IPS-18a (cell line): ENCODE data around the gene GPER1.

ENCODE experiments used
- H3K27ac ChIP-seq: one replicate; pipeline ENCODE4 v1.5.1; 2013; ENCODE audit warnings: low read length
- H3K27me3 ChIP-seq: one replicate; pipeline ENCODE4 v1.6.1; 2013; ENCODE audit warnings: mild to moderate bottlenecking, low read length; ENCODE audit not compliant: control insufficient read depth, insufficient read depth
- H3K36me3 ChIP-seq: one replicate; pipeline ENCODE4 v1.6.1; 2013; ENCODE audit warnings: low read depth, low read length; ENCODE audit not compliant: control insufficient read depth
- H3K4me1 ChIP-seq: one replicate; pipeline ENCODE4 v1.6.1; 2013; ENCODE audit warnings: low read depth, low read length; ENCODE audit not compliant: control insufficient read depth
- H3K4me3 ChIP-seq: one replicate; pipeline ENCODE4 v1.5.1; 2013; ENCODE audit warnings: low read length
- H3K9ac ChIP-seq: one replicate; pipeline ENCODE4 v1.6.1; 2013; ENCODE audit warnings: mild to moderate bottlenecking, low read length, moderate library complexity
- H3K9me3 ChIP-seq: one replicate; pipeline ENCODE4 v1.6.1; 2013; ENCODE audit warnings: low read depth, low read length; ENCODE audit not compliant: control insufficient read depth

GPER1 gene

GRCh38 chr7:1096156-1097119 lies 8.5 kb downstream of the GPER1 start:
- no peaks in the 10 kb centered on the region for H3K4me1 ChIP-seq
- H3K4me3 ChIP-seq = no peak overlapping the region

DNA sequence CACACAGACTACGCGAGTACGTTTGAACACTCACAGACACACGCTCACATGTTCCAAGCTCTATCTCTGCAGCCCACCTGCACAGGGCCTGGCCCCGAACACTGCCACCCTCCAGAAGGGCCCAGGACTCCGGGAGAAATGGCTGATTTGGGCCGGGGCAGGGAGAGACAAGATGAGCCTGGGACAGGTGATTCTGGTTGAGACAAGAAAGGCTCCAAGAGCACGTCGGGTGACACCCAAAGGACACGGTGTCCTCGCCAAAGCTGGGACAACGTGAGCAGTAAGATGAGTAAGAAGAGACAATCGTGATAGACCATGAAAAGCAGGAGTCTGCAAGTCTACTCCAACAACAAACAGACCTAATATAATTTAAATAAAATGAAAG lies 9.2 kb downstream of the GPER1 start:
- Histone ChIP-seq H3K27me3 (no peaks in the 10 kb centered on the region), H3K9ac (no peak overlapping the region), H3K4me3 (no peak overlapping the region), H3K4me1 (no peaks in the 10 kb centered on the region), H3K9me3 (no peaks in the 10 kb centered on the region), H3K27ac (no peak overlapping the region), H3K36me3 (no peaks in the 10 kb centered on the region)

More at GRCh38 chr7:1096156-1097119, 8.5 kb downstream of the GPER1 start:
- no peak overlapping the region for H3K27ac ChIP-seq
- no peaks in the 10 kb centered on the region for H3K9me3 ChIP-seq
- no peaks in the 10 kb centered on the region for H3K36me3 ChIP-seq
- no peak overlapping the region for H3K9ac ChIP-seq
- H3K27me3 ChIP-seq = no peaks in the 10 kb centered on the region

GRCh38 chr7:1098243-1099153 lies 10.6 kb downstream of the GPER1 start:
- no peaks in the 10 kb centered on the region for H3K9me3 ChIP-seq
- no peak overlapping the region for H3K9ac ChIP-seq
- H3K4me1 ChIP-seq = no peaks in the 10 kb centered on the region
- no peak overlapping the region for H3K4me3 ChIP-seq
- no peaks in the 10 kb centered on the region for H3K27me3 ChIP-seq
- no peaks in the 10 kb centered on the region for H3K36me3 ChIP-seq
- H3K27ac ChIP-seq = no peak overlapping the region

DNA sequence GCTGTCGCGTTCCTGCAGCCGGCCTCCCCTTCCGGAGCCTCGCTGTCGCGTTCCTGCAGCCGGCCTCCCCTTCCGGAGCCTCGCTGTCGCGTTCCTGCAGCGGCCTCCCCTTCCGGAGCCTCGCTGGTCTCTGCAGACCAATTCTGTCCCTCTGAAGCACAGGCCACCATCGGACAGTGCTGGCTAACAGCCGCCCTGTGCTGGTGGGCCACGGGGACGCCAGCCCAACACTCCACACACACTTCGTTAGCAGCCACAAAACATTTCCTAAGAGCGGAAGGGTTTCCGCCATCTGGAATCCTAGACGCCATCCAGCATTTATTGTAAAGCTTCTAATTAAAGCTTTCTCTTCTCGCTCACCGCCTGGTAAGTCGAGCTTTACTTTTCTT lies 11.2 kb downstream of the GPER1 start:
- Histone ChIP-seq H3K9me3 (no peaks in the 10 kb centered on the region), H3K4me3 (no peak overlapping the region), H3K4me1 (no peaks in the 10 kb centered on the region), H3K27me3 (no peaks in the 10 kb centered on the region), H3K36me3 (no peaks in the 10 kb centered on the region), H3K9ac (no peak overlapping the region), H3K27ac (no peak overlapping the region)

DNA sequence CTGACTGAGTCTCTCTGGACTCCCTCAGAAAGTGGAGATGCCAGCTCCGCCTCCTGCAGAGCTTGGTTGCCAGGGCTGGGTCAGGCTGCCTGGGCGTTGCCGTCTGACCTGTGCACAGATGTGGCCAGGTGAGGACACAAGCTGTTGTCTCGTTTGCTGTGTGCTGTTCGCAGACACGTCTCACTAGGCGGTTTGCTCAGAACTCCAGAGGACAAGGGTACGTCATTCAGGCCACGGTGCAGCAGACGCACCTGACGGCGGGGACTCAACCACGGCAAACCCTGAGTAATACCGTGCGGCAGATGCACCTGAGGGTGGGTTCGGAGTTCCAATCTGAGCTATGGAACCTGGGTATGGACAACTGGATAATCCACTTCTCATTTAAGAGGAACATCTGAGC lies 11.7 kb downstream of the GPER1 start:
- Histone ChIP-seq H3K36me3 (no peaks in the 10 kb centered on the region), H3K4me3 (no peak overlapping the region), H3K4me1 (no peaks in the 10 kb centered on the region), H3K9ac (no peak overlapping the region), H3K27ac (no peak overlapping the region), H3K27me3 (no peaks in the 10 kb centered on the region), H3K9me3 (no peaks in the 10 kb centered on the region)

DNA sequence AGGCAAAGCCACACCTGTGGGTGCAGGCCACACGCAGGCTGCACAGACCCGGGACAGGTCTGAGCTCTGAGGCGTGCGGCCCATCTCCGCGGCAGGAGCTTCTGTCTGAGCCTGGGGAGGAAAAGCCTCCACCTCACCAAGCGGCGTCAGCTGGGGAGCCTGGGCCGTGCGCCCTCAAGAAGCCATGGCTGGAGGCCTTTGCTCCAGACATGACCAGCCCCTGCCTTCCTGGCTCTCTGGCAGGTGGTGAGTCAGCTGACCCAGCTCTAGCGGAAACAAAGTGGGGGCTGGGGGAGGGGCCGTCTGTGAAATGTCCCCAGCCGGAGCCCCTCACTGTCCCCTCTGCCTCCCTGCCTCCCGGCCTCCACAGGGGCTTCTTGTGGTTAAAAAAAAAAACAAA lies 12.5 kb downstream of the GPER1 start:
- Histone ChIP-seq H3K27me3 (no peaks in the 10 kb centered on the region), H3K9me3 (no peaks in the 10 kb centered on the region), H3K36me3 (no peaks in the 10 kb centered on the region), H3K4me1 (no peaks in the 10 kb centered on the region), H3K27ac (no peak overlapping the region), H3K9ac (no peak overlapping the region), H3K4me3 (no peak overlapping the region)

- Histone ChIP-seq H3K27ac (no peak overlapping the region), H3K27me3 (no peaks in the 10 kb centered on the region), H3K4me3 (no peak overlapping the region), H3K36me3 (no peaks in the 10 kb centered on the region), H3K4me1 (no peaks in the 10 kb centered on the region), H3K9me3 (no peaks in the 10 kb centered on the region), H3K9ac (no peak overlapping the region)
These were observed 13.1 kb downstream of the GPER1 start for GRCh38 chr7:1100834-1101562.

GRCh38 chr7:1101563-1102431 lies 13.9 kb downstream of the GPER1 start:
- Histone ChIP-seq H3K27ac (no peak overlapping the region), H3K4me1 (no peaks in the 10 kb centered on the region), H3K4me3 (no peak overlapping the region), H3K36me3 (no peaks in the 10 kb centered on the region), H3K9ac (no peak overlapping the region), H3K9me3 (no peaks in the 10 kb centered on the region), H3K27me3 (no peaks in the 10 kb centered on the region)

DNA sequence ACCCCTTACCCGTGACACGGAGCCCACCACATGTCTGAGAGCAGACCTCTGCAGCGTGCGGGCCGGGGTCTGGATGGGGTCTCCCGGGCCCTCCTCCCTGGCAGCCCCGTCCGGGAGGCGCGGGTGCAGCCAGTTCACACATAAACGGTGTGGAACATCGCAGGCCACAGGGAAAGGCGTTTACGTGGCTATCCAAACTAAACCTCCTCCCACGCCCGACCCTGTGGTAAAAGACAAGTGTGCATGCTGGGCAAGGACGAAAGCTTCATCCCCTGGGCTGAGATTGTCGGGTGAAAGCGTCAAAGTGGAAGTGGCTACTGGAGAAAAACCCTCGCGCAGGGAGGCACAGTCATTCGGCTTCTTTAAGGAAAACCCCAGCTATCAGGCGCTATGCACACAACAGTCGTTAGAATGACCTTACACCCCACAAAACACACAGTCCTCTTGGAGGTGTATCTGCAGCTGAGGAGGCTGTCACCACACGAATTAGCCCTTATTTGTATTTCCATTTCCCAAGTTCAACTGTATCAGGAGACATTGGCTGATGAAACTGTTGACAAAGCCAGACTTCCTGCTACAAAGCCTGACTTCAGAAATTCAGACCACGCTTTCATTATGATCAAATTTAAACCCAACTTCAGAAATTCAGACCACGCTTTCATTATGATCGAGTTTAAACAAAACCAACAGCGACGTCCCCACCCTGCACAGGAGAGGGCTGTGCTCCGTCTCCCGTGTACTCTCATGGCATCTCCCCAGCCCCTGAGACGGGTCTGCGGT lies 15.3 kb downstream of the GPER1 start:
- Histone ChIP-seq H3K36me3 (no peaks in the 10 kb centered on the region), H3K9ac (no peak overlapping the region), H3K9me3 (no peaks in the 10 kb centered on the region), H3K27ac (no peak overlapping the region), H3K27me3 (no peaks in the 10 kb centered on the region), H3K4me1 (no peaks in the 10 kb centered on the region), H3K4me3 (no peak overlapping the region)

DNA sequence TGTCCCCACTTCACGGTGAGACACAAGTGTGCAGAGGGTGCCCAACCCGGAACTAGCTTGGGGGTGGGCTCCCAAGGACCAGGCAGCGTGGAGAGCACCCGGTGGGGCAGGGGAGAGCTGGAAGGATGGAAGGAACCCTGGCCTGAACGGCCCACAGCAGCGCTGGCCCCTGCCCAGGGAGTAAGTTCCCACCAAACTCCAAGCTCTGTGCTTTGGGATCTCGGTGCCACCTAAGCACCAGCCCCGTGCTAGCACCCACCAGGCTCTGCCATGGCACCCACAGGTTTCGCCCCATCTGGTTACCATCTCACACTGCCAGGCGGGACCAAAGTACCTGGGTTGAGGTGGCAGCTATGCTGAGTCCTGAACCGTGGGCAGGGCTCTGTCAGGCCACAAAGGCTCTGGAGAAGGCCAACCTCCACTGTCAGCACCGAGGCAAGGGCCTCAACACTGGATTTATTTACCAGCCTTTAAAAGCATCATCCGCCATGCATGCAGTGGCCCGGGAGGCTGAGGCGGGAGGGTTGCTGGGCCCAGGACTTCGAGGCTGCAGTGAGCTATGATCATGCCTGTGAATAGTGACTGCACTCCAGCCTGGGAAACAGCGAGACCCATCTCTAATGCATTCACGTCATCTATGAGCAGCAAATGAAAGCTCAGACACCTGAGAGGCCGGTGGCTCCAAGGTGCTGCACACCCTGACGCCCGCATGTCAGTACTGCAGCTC lies 16.0 kb downstream of the GPER1 start:
- H3K9me3 ChIP-seq = no peaks in the 10 kb centered on the region
- no peaks in the 10 kb centered on the region for H3K4me1 ChIP-seq
- H3K36me3 ChIP-seq = no peaks in the 10 kb centered on the region
- H3K9ac ChIP-seq = no peak overlapping the region
- no peak overlapping the region for H3K4me3 ChIP-seq
- no peak overlapping the region for H3K27ac ChIP-seq
- H3K27me3 ChIP-seq = no peaks in the 10 kb centered on the region
